GM18508 (cell line): ENCODE results near the gene IAH1.

Source experiments
- ATAC-seq: cut with Tn5 transposase; IDR thresholded peaks from one replicate; pipeline ENCODE4 v1.9.1; 2021; ENCODE audit warnings: moderate number of reproducible peaks; ENCODE audit not compliant: insufficient read depth, unreplicated experiment

The IAH1 gene

DNA sequence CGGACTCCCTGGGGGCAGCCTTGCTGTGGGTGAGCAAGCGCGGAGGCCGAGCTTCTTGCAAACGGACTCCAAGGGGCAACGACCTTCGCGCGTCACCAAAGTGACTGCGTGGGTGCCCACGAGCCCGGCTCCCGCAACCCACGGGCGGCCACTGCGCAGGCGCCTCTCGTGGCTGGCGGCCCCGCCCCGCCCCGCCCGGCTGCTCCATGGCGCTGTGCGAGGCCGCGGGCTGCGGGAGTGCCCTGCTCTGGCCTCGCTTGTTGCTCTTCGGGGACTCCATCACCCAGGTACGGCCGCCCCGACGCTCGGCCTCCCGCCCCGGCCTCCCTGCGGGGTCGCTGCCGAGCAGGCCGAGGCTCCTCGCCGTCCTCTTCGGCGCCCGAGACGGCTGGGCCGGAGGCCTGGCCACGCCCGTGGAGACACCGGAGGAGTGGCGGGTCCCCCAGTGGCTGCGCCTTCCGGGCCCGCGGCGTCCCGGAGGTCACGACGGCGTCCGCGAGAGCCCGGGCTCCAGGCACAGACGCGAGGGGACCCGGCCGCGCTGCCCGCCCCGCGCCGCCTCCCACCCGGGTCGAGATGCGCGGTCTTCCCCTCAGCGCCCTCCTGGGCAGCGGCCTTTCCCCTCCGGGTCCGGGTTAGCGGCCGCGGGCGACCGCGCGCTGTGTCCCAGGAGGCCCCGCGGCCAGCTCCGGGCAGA is at the start of gene IAH1:
Gene IAH1, plus strand, starts transcription at position 191 of the 697 bp plus-strand sequence. Its CDS starts 16 bp downstream, at position 207.
- ATAC-seq, result no peak

- ATAC-seq, result no peak
Measured at GRCh38 chr2:9428965-9429577, 45.3 kb upstream of the IAH1 start.

DNA sequence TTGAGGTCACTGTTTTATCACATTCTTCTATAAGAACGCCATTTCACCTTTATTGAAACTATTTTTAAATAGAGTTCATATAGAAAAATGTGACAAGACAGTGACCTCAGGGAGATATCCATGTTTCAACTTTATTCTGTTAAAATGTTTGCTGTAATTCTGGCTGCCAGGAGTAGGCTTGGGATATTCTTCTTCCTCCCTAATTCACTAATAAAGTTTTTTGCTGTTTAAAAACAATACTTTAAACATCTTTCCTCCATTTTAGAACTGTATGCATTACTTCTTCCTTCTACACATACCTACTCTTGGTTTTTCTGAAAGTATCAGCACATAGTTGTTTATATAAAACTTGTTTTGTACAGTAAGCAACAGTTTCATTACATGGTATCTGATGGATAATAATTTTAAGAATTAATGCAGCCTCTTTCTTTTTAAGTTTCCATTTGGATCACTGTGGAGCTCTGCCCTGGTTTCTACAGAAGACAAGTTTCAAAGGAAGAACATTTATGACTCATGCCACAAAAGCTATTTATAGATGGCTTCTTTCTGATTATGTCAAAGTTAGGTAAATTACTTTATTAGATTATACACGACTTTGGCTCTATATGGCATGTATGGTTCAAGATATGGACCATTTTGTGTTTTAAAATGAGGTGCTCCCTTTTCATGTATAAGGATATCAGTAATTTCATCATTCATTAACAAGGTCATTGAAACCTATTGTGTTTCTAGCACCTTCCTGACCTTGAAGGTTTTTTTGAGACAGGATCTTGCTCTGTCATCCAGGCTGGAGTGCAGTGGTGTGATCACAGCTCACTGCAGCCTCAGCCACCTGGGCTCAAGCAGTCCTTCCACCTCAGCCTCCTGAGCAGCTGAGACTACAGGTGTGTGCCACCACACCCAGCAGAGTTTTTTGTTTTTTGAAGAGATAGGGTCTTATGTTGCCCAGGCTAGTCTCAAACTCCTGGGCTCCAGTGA is 43.7 kb upstream of the IAH1 start:
- no peak for ATAC-seq

- ATAC-seq, result no peak
Measured at GRCh38 chr2:9434489-9434888, 39.9 kb upstream of the IAH1 start.

GRCh38 chr2:9439536-9439935 is 34.8 kb upstream of the IAH1 start:
- ATAC-seq, result no peak

- no peak for ATAC-seq
Measured at GRCh38 chr2:9440058-9440727, 34.2 kb upstream of the IAH1 start.

DNA sequence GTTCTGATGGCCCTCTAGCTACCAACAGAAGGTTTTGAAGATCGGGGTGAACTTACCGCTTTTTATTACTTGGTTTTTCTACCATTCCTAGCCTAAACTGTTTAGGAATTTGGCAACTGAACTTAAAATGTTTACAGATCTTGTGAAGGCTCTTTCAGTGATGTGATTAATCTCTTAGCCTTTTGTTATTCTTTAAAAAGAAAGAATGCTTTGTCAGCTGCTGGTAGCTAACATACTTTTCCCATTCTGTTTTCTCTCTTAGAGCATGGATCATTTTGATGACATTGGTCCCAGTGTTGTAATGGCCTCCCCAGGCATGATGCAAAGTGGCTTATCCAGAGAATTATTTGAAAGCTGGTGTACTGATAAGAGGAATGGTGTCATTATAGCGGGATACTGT is 32.8 kb upstream of the IAH1 start:
- no peak for ATAC-seq

- no peak for ATAC-seq
Measured at GRCh38 chr2:9443526-9443925, 30.8 kb upstream of the IAH1 start.

- no peak for ATAC-seq
Measured at GRCh38 chr2:9445089-9445488, 29.3 kb upstream of the IAH1 start.

GRCh38 chr2:9451231-9451630 is 23.1 kb upstream of the IAH1 start:
- no peak for ATAC-seq

DNA sequence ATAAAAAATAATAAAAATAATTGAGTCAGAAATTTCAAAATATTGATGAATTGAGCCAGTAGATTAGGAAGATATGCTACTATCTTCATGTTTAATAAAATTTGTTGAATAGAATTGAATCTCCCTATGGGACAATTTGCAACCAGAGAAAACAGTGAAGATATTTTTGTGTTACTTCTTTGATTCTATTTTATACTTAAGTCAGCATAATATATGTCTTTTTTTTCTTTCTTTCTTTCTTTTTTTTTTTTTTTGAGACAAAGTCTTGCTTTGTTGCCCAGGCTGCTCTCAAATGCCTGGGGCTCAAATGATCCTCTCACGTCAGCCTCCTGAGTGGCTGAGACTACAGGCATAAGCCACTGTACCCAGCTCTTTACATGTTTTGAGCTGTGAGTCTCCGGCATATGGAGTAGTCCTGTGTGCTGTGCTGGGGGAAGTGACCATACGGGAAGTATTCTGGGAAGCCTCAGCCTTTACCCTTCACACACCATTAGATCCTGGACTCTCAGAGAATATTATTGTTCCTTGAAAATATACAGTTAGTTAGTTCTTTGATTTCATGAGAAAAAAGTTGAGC is 13.8 kb upstream of the IAH1 start:
- ATAC-seq, result no peak

DNA sequence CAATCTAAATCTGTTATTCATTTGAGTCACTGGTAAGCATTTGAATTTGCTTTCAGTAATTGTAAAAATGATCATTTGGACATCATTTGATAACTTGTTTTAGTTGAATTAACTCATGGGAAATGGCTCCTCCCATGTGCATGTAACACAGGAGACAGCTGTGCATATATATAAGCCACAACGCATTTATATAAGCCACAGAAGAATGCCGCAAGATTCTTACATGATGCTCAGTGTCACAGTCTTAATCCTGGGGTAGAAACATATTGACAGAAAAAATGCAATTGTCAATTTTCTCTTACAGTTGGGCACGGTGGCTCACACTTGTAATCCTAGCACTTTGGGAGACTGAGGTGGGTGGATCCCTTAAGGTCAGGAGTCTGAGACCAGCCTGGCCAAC is 13.3 kb upstream of the IAH1 start:
- no peak for ATAC-seq

- ATAC-seq, result no peak
Measured at GRCh38 chr2:9462313-9462712, 12.0 kb upstream of the IAH1 start.

DNA sequence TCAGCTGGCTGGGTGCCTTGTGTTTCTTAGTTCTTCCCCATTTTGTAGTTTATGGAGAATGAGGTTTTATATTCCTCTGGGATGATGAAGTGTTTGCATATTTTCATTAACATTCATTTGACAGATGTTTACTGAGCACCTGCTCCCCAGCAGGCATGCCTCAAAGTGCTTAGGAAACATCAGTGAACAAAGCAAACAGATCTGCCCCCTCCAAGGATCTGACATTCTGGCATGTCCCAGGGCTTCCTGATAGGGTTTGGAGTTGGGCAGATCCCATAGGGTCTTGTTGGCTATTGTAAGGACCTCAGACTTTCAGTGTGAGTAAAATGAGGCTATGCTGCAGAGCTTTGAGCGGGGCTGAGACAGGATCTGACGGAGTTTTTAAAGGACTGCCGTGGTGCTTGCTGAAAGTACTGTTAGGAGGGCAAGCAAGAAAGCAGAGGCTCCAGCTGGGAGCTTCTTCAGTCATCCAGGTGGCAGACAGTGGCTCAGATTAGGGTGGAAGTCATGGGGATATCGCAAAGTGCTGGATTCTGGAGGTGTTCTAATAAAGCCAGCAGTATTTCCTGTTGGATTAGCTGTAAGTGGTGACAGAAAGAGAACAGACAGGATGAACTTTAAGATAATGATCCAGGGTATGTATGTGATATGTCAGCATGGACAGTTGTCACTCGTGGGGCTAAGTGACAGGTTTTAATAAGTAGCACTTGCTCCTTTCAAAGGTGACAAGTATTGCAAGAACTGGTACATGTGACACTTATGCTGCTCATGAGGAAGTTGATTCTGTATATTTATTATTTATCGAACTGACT is 11.3 kb upstream of the IAH1 start:
- no peak for ATAC-seq

DNA sequence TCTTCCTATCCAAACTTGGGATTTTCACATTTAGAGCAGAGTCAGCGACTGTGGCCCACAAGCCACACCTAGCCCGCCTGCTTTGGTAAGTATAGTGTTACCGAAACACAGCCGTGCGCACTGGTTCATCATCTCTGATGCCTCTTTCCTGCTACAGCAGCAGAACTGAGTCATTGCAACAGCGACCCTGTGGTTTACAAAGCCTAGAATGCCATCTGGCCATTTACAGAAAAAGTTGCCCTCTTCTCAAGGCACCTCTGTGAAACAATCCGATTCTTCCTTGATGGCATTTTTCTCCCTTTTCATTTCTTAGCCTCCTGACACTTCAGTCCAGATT is 10.7 kb upstream of the IAH1 start:
- no peak for ATAC-seq

DNA sequence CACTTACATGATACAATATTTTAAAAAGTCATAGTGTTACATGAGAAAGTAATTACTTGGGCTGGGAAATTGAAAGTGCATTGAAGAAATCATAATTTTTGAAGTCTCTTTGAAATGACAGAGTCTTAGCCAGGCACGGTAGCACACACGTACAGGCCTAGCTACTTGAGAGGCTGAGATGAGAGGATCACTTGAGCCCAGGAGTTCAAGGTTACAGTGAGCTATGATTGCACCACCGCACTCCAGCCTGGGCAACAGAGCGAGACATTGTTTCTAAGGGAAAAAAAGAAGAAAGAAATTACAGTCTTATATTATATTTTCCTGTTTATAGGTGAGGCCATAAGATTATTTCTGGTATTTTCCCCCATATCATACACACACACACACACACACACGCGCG is 9.2 kb upstream of the IAH1 start:
- ATAC-seq, result no peak

- ATAC-seq, result no peak
Measured at GRCh38 chr2:9466147-9466683, 8.1 kb upstream of the IAH1 start.

GRCh38 chr2:9467687-9468086 is 6.7 kb upstream of the IAH1 start:
- no peak for ATAC-seq

DNA sequence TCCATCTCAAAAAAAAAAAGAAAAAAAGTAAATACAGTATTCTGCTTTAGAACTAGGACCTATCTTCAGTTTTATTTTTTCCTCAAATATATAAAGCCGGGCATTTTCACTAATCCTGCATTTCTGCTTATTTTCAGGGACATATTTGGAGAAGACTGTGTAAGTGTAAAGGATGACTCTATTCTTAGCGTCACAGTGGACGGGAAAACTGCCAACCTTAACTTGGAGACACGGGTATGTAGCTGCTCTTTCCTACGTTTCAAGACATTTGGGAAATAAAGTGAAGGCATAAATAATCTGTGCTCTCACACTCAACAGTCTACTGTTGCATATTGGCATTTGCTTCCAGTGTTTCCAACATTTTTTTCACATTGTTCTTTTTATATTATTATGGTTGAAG is 3.1 kb upstream of the IAH1 start:
- ATAC-seq, result no peak
